GM21515 (cell line): ENCODE data around the gene ARL2BP.
"Not testable (repeated sequence)": the region's sequence is repeated elsewhere in the genome, so short reads cannot be mapped to it uniquely, and the experiment has no call there.

Experiments
- ATAC-seq: cut with Tn5 transposase; IDR thresholded peaks from one replicate; pipeline ENCODE4 v1.9.1; 2021; ENCODE audit not compliant: unreplicated experiment

Gene ARL2BP

DNA sequence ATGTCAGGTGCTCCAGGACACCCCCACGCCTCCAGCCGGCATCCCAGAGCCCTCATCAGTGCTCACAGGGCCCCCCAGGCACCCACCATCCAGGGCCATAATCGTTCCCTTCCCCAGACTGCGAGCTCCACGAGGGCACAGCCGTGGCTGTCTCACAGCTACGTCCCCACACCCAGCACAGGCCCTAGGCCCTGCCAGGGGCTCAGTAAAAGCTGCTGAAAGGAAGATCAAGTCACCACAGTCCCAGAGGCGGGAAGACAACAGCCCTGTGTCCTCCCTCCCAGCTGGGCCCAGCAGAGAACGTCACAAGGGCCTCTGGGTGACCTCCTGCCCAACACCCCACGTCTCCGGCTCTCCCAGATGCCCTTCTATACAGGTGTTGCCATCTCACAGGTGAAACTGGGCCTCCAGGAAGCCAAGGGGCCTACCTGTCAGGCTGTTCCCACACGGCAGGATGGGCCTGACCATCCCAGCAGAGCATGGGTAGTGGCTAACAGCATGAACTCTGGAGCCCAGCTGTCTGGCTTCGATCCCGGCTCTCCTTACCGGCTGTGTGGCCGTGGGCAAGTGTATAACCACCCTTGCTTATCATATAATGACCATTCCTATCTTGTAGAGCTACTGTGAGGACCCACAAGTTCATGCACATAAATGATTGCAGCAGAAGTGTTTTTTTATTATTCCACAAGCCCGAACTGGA is 17.9 kb downstream of the ARL2BP start:
- ATAC-seq = no peak

DNA sequence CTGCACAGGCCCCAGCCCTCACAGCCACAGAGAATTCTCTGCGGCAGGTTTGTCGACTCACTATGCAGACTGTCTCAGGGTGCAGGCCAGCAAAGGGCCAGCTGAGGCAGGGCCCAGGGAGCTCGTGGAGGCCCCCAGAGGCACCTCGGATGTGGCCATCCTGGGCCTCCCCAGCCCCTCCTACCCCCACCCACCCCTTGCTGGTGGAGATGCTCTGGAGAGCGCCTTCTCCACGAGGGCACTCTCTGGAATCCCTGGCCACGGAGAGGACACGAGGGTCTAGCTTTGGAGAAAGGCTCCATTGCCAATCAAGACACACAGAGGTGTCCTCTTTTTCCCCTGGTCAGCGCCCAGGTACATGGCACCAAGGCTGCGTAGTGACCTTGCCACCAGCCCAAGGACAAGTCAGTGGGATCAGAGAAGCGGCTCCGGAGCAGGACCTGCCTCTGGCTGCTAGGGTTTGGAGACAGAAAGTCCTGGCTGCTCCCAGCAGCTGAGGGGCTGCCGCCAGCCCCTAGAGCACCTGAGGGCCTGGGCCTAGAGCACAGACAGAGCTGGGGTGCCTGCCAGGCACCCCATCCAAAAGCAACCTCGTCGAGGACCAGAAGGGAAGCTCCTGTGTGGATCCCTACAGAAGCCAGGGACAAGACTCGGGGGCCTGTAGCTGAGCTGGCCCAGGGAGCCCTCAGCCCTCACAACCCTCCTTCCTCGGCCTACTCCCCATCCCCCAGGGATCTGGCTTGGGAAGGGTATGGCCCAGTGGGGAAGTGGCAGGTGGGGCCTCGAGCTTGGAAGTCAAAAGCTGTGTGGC is 18.7 kb downstream of the ARL2BP start:
- no peak for ATAC-seq

DNA sequence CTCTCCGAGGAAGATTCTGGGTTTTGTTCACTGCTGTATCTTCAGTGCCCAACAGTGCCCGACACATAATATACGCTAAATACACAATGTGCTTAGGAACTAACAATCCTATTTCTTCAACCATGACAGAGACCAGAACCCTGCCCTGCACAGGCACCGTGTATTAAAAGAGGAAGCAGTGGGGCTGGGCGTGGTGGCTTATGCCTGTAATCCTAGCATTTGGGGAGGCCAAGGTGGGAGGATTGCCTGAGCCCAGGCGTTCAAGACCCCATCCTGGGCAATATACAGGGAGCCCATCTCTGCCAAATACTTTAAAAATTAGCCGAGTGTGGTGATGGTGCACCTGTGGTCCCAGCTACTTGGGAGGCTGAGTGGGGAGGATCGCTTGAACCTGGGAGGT is 19.3 kb downstream of the ARL2BP start:
- ATAC-seq = no peak

DNA sequence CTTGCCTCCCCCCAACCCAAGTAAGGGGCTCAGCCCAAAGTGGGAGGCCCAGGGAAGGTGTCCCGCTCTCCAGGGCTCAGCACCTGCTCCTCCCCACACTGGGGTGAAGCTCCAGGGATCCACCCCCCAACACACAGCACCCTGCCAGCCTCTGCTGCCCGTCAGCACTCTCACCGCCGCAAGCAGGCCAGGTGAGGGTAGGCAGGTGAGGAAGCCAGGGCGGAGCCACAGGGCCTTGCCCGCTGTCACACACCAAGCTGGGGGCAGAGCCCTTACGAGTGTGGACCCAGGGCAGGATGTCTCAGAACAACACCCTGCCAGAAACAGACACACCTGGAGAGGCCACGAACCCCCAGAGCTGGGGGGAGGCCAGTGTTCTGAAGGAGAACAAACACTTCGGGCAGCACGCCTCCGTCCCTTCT is 19.9 kb downstream of the ARL2BP start:
- ATAC-seq = no peak

DNA sequence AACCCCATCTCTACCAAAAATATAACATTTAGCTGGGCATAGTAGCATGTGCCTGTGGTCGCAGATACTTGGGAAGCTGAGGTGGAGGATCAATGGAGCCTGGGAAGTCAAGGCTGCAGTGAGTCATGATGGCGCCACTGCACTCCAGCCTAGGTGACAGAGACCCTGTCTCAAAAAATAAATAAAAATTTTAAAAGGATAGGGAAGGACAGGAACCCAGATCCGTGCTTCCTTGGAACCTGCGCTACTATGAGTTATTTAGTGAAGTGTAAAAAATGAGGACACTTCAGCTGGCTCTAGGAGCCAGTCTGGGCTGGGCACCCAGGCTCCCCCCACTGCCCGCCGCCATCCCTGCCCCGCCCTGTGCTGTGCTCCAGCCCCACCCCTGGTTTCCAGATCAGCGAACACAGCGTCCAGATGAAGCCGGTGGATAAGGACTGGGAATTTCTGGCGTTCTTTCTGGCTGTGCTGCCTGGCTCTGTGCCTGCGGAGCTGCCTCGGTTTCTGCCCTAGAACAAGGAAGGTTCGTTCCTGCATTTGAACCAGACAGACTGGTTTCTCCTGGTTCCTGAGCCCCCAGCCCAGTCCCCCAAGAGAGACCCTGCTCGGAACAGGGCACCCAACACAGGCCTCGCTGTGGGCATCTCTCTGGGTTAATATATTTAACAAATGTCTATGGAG is 20.9 kb downstream of the ARL2BP start:
- ATAC-seq = no peak

DNA sequence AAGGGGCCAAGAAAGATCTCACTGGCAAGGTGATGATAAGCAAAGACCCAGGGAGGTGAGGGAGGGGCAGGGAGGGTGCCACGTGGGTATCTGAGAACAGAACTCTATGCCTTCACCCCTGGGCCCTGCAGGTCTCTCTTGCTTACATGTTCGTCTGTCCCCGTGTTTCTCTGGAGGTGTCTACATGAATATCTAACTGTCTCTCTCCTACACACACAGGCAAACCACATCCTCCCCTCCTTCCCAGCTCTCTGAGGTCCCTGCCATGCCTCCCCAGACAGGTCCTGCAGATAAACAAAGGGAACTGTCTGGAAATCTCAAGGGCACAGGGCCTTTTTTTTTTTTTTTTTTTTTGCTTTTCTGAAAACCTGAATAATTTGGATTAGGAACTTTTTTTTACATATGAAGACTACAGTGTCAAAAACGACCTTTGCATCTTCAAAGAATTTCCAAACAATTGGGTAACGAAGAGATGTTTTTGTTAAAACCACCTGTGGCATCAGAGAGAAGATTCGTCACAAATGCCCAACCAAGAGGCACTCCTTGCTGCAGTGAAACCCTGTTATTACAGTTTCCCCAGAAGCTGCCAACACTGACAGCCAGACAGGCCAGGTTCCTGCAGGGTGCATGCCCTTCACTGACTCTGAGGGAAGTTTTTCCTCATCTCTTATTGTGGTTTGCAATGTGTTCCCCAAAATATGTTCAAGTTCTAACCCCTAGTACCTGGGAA is 21.6 kb downstream of the ARL2BP start:
- ATAC-seq = no peak

DNA sequence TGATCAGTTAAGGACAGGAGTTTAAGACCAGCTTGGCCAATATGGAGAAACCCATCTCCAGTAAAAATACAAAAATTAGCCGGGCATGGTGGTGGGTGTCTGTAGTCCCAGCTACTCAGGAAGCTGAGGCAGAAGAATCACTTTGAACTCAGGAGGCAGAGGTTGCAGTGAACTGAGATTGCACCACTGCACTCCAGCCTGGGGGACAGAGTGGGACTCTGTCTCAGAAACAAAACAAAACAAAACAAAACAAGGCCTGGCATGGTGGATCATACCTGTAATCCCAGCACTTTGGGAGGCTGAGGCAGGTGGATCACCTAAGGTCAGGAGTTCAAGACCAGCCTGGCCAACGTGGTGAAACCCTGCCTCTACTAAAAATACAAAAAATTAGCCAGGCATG is 22.3 kb downstream of the ARL2BP start:
- ATAC-seq = not testable (repeated sequence)

DNA sequence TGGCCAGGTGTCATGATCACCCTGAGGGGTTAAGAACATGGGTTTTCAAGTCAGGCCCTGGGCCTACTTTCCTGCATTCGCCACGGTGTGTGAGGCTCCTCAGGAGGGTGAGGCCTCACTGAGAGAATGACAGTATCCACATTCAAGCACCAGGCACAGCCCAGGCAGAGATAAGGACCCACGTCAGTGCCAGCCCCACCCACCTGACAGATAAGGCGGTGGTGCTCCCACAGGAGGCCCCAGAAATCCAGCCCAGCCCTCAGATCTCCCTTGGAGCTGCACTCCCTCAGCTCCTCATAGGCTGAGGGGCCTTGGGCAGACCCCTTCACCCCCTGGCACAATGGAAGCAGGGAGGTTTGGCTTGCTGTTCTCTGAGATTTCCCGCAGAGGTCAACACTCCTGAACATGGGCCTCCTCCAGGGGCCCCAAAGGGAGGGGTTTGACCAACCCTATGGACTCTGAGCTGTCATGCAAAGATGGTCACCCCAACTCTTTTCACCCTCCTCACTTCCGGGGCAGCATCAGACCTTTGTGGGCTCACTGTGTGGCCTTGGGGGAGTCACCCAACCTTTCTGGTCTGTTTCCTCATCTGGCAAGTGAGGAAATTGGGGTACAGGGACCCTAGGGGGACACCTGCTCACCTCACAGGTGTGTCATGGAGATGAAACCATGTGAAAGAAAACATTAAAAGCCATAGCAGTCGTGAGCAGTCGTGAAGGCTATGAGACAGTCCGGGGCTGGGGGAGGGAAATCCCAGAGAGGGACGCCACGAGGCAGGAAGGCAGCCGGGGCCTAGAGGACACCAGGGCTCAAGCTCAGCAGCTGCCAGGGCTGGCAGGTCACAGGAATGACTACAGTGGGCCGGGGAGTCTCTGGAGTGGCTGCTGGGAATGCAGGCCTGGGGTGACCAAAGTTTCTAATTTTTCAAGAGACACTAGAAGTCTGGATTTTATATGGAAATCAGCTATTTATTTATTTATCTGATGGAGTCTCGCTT is 24.0 kb downstream of the ARL2BP start:
- no peak for ATAC-seq

DNA sequence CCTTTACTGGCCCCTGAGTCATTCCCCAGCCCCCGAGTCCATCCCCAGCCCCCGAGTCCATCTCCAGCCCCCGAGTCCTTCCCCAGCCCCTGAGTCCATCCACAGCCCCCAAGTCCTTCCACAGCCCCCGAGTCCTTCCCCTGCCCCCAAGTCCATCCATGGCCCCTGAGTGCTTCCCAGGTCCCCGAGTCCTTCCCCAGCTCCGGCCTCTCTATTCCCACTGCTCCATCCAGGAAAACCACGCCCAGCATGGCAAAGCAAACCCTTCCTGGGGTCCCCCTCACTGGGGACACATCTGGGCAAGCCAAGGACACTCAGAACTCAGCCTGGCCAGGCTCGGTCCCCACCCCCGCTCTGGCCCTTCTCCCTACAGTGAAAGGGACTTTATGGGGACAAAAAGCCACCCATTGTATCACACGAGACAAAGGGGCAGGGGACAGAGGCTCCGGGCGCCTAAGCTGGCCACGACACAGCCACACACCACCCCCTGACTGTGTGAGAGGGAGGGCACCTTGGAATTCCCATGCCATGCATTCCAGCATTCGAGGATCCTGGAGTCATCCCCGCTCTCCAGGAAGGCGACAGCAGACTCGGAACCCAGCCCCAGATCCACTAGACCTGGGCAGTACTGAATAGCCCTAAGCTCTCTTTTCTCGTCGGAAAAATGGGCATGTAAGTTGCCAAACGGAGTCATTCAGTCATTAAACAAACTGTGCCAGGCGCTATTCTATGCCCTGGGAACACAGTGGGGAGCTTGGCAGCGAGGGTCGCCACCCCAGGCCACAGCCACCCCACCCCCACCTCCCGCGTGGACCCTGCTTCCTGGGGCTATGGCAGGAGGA is 25.4 kb downstream of the ARL2BP start:
- ATAC-seq = no peak

DNA sequence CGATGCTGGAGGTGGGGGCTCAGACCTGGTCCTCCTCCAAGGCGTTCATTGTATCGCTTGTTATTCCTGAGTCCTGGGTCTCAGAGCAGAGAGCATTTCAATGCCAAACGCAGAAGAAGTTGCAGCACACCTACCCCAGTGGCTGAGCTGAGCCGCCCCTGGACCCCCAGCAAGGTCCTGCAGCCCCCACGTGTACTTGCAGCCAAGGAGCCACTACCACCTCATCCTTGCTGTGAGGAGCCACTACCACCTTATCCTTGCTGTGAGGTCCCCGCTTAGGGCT is 25.9 kb downstream of the ARL2BP start:
- ATAC-seq = no peak

DNA sequence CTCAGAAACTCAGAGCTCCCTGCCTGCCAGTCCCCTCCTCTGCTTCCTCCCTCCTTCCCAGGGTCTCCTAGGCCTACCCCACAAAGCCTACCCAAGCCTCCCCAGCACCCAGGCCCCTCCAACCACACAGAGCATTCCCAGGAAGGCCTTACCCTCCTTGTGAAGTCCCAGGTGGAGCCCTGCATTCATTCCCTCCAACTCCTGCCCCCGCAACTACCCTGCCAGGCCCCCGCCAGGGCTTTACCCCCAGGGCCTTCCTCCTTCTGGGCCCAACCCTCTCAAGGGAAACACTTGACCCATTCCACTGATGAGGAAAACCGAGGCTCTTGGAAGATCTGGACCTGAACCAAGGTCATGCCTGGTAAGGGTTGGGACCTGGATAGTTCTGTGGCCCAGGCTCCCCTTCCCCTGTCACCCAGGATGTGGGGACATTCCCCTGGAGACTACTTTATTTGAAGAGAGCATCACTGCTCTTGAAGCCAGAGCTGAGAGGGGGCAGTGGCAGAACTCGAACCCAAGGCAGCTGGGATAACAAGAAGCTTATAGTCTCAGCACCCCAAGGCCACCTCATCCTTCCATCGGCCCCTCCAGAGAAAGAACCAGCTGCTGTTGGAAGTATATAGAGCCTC is 26.9 kb downstream of the ARL2BP start:
- no peak for ATAC-seq

DNA sequence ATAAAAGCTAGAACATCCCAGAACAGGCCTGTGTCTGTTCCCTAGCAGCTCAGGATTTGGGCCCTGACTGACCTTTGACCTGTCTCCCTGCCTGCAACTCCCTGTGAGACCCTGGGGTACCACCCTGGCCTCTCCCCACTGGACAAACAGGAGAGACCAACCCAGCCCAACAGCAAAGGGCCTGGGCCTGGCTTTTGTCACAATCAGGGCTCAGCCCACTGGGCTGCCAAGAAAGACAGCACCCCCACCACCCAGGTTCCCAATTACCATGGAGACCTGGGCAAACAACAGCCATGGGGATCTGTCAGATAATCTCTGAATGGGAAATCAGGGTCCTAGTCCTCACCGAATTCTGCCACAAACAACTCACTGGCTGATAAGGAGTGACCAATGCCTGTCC is 28.3 kb downstream of the ARL2BP start:
- no peak for ATAC-seq

DNA sequence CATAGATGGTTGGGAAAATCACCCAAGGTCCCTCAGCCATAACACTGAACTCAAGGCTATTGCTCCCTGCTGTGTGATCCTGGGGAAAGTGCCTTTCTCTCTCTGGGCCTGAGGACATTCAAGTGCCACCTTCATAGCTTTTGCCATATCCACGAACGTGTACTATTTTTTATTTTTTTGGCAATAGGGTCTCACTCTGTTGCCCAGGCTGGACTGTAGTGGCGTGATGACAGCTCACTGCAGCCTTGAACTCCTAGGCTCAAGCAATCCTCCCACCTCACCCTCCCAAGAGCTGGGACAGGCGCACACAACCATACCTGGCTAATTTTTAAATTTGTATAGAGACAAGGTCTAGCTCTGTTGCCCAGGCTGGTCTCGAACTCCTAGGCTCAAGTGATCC is 28.8 kb downstream of the ARL2BP start:
- ATAC-seq = no peak

DNA sequence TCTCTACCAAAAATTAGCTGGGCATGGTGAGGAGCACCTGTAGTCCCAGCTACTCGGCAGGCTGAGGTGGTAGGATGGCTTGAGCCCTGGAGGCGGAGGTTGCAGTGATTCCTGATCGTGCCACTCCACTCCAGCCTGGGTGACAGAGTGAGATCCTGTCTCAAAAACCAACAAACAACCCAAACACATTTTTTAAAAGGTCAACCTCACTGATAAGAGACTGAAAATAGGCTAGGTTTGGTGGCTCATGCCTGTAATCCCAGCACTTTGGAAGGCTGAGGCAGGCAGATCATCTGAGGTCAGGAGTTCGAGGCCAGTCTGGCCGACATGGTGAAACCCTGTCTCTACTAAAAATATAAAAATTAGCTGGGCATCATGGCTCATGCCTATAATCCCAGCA is 30.9 kb downstream of the ARL2BP start:
- not testable (repeated sequence) for ATAC-seq

DNA sequence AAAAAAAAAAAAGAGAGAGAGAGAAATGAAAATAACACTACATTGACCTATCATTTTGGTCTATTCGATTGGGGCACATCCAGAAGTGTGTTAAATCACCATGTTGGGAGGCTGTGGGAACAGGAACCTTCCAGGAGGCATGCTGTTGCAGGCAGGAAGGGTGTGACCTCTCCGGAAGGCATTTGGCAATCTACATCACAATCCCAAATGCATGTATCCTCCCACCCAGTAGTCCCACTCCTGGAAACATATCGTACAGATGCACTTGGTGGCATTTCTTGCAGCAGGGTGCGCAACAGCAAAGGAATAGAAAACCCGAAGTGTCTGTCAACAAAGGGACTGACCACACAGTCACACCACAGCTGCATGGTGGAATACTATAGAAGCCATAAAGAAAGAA is 31.5 kb downstream of the ARL2BP start:
- no peak for ATAC-seq

DNA sequence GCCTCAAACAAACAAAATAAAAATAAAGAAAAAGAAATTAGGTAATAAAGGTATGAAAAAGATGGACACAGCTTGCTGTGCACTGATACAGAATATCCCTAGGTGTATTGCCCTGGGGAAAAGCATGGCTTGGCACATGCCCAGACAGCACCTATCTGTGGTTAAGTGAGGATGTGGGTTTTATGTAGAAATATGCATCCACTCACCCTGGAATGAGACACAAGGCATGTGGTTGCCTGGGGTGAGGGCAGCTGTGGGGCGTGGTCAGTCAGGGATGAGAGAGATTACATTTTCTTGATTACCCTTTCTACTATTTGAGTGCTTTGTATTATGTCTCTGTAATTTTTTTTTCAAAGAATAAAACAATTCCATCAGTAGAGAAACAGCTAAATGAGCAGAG is 32.5 kb downstream of the ARL2BP start:
- ATAC-seq = no peak

DNA sequence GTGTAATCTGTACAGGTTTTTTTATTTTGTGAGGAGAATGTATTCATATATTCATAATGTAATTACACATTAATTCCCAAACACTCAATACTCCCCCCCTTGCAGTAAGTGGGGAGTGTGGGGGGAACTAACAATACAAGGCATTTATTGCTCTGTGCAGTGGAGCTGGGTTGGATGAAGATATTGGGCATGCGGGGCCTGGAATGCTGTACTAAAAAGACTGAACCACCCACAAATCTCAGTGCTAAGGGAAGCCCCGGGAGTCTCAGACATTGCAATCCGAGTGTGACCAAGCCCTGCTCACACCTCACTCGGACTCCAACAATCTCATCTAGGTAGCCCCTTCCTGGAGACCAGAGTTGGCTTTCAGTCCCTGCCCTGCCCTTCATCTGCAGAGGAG is 33.4 kb downstream of the ARL2BP start:
- no peak for ATAC-seq

DNA sequence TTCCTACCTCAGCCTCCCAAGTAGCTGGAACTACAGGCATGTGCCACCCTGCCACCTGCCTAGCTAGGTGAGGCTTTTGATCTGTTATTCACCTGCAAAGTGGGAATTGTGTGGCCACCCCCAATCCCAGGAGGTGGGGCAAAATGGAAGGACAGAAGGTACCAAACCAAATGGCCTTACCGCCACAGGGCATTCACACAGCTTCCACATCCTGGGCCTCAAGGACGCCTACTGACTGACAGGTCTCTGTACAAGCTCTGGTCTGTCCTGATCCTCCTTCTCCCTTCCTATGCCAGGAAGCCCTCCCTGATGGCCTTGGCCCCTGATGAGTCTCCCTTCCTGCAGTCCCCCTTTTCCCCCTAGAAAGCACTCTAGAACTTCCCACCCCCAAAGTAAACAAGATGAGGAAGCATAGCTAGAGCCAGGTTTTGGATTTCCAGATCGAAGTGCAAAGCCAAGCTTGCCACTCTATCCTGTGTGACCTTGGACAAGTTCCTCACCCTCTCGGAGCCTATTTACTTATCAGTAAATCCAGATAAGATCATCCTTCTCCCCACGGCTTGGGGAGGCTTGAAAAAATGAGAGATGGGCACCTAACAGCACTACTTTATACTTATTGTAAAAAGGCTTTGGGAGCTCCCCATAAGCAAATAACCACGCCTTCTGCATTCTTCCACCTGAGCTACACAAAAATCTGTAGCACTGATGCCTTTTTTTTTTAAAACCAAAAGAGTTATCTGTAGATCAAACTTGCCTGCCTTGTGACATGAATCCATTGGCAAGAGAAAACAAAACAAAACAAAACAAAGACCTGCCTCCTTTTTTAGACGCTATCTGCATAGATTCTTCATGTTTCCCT is 35.0 kb downstream of the ARL2BP start:
- ATAC-seq = no peak
